Activated CD4-positive, alpha-beta memory T cell treated with anti-CD3 and anti-CD28 coated beads for 36 hours (primary cell): ENCODE measurements around the gene ARID5B. TPM values are rescaled to one million over a fixed set of nuclear protein-coding genes. Genes with fewer than 3 reads are reported as not detected.
A peak's percentile ranks its signal among the peaks of the same experiment; 100 is the strongest.
"Not testable (repeated sequence)": the region's sequence is repeated elsewhere in the genome, so short reads cannot be mapped to it uniquely, and the experiment has no call there.

Source experiments
- CTCF ChIA-PET: fragments of 350-600 bp; sonication (Branson Sonifier 250); formaldehyde crosslinking; loops from one replicate; lab custom pipeline; 2021; ENCODE audit warnings: antibody characterized with exemption, inconsistent platforms; lab: Charles Lee
- POLR2A ChIA-PET: fragments of 350-600 bp; sonication (Branson Sonifier 250); formaldehyde crosslinking; loops from one replicate; lab custom pipeline; 2021; ENCODE audit warnings: antibody characterized with exemption; lab: Charles Lee
- DNase-seq: peaks from one replicate; pipeline ENCODE4 v3.0.0-alpha.2; 2020
- H3K27ac Mint-ChIP-seq: one replicate; pipeline ENCODE4 v1.8.0; 2021; ENCODE audit warnings: mixed read lengths
- H3K27me3 Mint-ChIP-seq: one replicate; pipeline ENCODE4 v1.8.0; 2021; ENCODE audit warnings: mixed read lengths
- H3K36me3 Mint-ChIP-seq: one replicate; pipeline ENCODE4 v1.8.0; 2021; ENCODE audit warnings: mixed read lengths
- H3K4me1 Mint-ChIP-seq: one replicate; pipeline ENCODE4 v1.8.0; 2021; ENCODE audit warnings: low read depth, mixed read lengths
- H3K4me3 Mint-ChIP-seq: one replicate; pipeline ENCODE4 v1.8.0; 2021; ENCODE audit warnings: mild to moderate bottlenecking, mixed read lengths
- H3K9me3 Mint-ChIP-seq: one replicate; pipeline ENCODE4 v1.8.0; 2021; ENCODE audit warnings: mixed read lengths
- intact Hi-C: fragments of 100-400 bp; cut with micrococcal nuclease; formaldehyde crosslinking; loops from one replicate; pipeline ENCODE4 v1.15.1; 2023
- total RNA-seq, 2 experiments: library from RNA; stranded (reverse); gene quantifications; one replicate each; pipeline ENCODE4 v1.2.3, GENCODE V29; 2021

The ARID5B gene
- total RNA-seq = 10 to 100 TPM; 79.4 to 79.6 TPM

- Mint-ChIP-seq H3K36me3 (peaks cover 24% of the 10 kb centered on the region), H3K9me3 (no peaks in the 10 kb centered on the region), H3K4me1 (peaks cover 46% of the 10 kb centered on the region), H3K27me3 (no peaks in the 10 kb centered on the region), H3K27ac (peak within 1 kb of the TSS; percentile 95), H3K4me3 (peak within 1 kb of the TSS; percentile 90)
- peak; percentile 58 for DNase-seq
- CTCF ChIA-PET = interaction anchor here (1.5 to 3.6 kb wide), 9 partner anchors 37 to 344 kb away, joined by 5 to 19 read pairs (median 7); no protein-coding TSS in a partner anchor
- POLR2A ChIA-PET = interaction anchor here (0.7 to 6.5 kb wide), 12 partner anchors 33 to 780 kb away, joined by 3 to 268 read pairs (median 8); no protein-coding TSS in a partner anchor
- intact Hi-C loops = loop anchor here (1.0 to 10.0 kb wide), 5 partner anchors 122 to 1996 kb away; partner anchors contain the start of genes CCDC6, EGR2 and NRBF2
Measured at GRCh38 chr10:61900829-61901792, at the start of gene ARID5B. Gene ARID5B (plus strand): TSS chr10:61901699. CDS start chr10:61901710, 11 bp downstream.

- intact Hi-C loops = no loop called here
Measured at GRCh38 chr10:61852261-61852660, 49.2 kb upstream of the ARID5B start.

GRCh38 chr10:61855771-61856170, 45.7 kb upstream of the ARID5B start:
- DNase-seq = no peak
- ChIA-PET POLR2A (no interaction called here), CTCF (no interaction called here)
- H3K9me3 Mint-ChIP-seq = no peaks in the 10 kb centered on the region
- no peaks in the 10 kb centered on the region for H3K4me1 Mint-ChIP-seq
- H3K4me3 Mint-ChIP-seq = no peak overlapping the region
- intact Hi-C loops = no loop called here
- no peaks in the 10 kb centered on the region for H3K27me3 Mint-ChIP-seq
- no peaks in the 10 kb centered on the region for H3K36me3 Mint-ChIP-seq
- no peak overlapping the region for H3K27ac Mint-ChIP-seq

More at GRCh38 chr10:61852261-61852660, 49.2 kb upstream of the ARID5B start:
- no peak for DNase-seq
- Mint-ChIP-seq H3K27ac (no peak overlapping the region), H3K9me3 (no peaks in the 10 kb centered on the region), H3K36me3 (no peaks in the 10 kb centered on the region), H3K27me3 (no peaks in the 10 kb centered on the region), H3K4me1 (peaks cover 1% of the 10 kb centered on the region), H3K4me3 (no peak overlapping the region)
- CTCF ChIA-PET = no interaction called here
- POLR2A ChIA-PET = no interaction called here

GRCh38 chr10:61857746-61858145, 43.8 kb upstream of the ARID5B start:
- H3K36me3 Mint-ChIP-seq = no peaks in the 10 kb centered on the region
- no peak for DNase-seq
- POLR2A ChIA-PET = no interaction called here
- CTCF ChIA-PET = interaction anchor here (1.2 kb wide), 1 partner anchor 125 kb away, joined by 3 read pairs; no protein-coding TSS in a partner anchor
- H3K27ac Mint-ChIP-seq = no peak overlapping the region
- no peaks in the 10 kb centered on the region for H3K27me3 Mint-ChIP-seq
- H3K9me3 Mint-ChIP-seq = no peaks in the 10 kb centered on the region
- no peaks in the 10 kb centered on the region for H3K4me1 Mint-ChIP-seq
- intact Hi-C loops = no loop called here
- no peak overlapping the region for H3K4me3 Mint-ChIP-seq

GRCh38 chr10:61859786-61860185, 41.7 kb upstream of the ARID5B start:
- Mint-ChIP-seq H3K9me3 (no peaks in the 10 kb centered on the region), H3K27me3 (no peaks in the 10 kb centered on the region), H3K4me1 (no peaks in the 10 kb centered on the region), H3K36me3 (no peaks in the 10 kb centered on the region), H3K27ac (no peak overlapping the region), H3K4me3 (no peak overlapping the region)
- no peak for DNase-seq
- ChIA-PET POLR2A (no interaction called here), CTCF (no interaction called here)
- intact Hi-C loops = no loop called here

- no peak for DNase-seq
- Mint-ChIP-seq H3K9me3 (no peaks in the 10 kb centered on the region), H3K36me3 (no peaks in the 10 kb centered on the region), H3K27me3 (no peaks in the 10 kb centered on the region), H3K27ac (no peak overlapping the region), H3K4me3 (no peak overlapping the region), H3K4me1 (no peaks in the 10 kb centered on the region)
- CTCF ChIA-PET = no interaction called here
- intact Hi-C loops = no loop called here
- POLR2A ChIA-PET = no interaction called here
Measured at GRCh38 chr10:61860964-61861758, 40.3 kb upstream of the ARID5B start.

- no peak for DNase-seq
- intact Hi-C loops = no loop called here
- Mint-ChIP-seq H3K4me1 (peaks cover 13% of the 10 kb centered on the region), H3K9me3 (no peaks in the 10 kb centered on the region), H3K36me3 (no peaks in the 10 kb centered on the region), H3K27ac (no peak overlapping the region), H3K4me3 (no peak overlapping the region), H3K27me3 (no peaks in the 10 kb centered on the region)
- ChIA-PET CTCF (interaction anchor here (0.6 kb wide), 1 partner anchor 95 kb away, joined by 3 read pairs; no protein-coding TSS in a partner anchor), POLR2A (no interaction called here)
Measured at GRCh38 chr10:61863981-61864380, 37.5 kb upstream of the ARID5B start.

- Mint-ChIP-seq H3K36me3 (no peaks in the 10 kb centered on the region), H3K9me3 (no peaks in the 10 kb centered on the region), H3K4me3 (peak overlapping the region; percentile 58), H3K4me1 (peaks cover 13% of the 10 kb centered on the region), H3K27ac (peak overlapping the region; percentile 6), H3K27me3 (no peaks in the 10 kb centered on the region)
- ChIA-PET POLR2A (interaction anchor here (0.7 to 1.1 kb wide), 4 partner anchors 15 to 188 kb away, joined by 3 to 4 read pairs (median 4); no protein-coding TSS in a partner anchor), CTCF (interaction anchor here (1.2 to 3.0 kb wide), 4 partner anchors 29 to 162 kb away, joined by 3 to 44 read pairs (median 7); no protein-coding TSS in a partner anchor)
- DNase-seq = peak; percentile 20
- intact Hi-C loops = loop anchor here (1.0 kb wide), 1 partner anchor 83 kb away; no protein-coding TSS in a partner anchor
Measured at GRCh38 chr10:61866700-61867368, 34.7 kb upstream of the ARID5B start.

- peak overlapping the region; percentile 58 for H3K4me3 Mint-ChIP-seq
- peak; percentile 35 for DNase-seq
- H3K9me3 Mint-ChIP-seq, H3K27ac Mint-ChIP-seq, H3K36me3 Mint-ChIP-seq, H3K27me3 Mint-ChIP-seq: not testable (repeated sequence)
- intact Hi-C loops = loop anchor here (1.0 kb wide), 1 partner anchor 83 kb away; no protein-coding TSS in a partner anchor
- ChIA-PET POLR2A (interaction anchor here (1.1 kb wide), 1 partner anchor 187 kb away, joined by 4 read pairs; no protein-coding TSS in a partner anchor), CTCF (interaction anchor here (1.0 to 3.0 kb wide), 6 partner anchors 30 to 162 kb away, joined by 3 to 44 read pairs (median 6); no protein-coding TSS in a partner anchor)
- peaks cover 13% of the 10 kb centered on the region for H3K4me1 Mint-ChIP-seq
Measured at GRCh38 chr10:61867374-61867773, 34.1 kb upstream of the ARID5B start.

GRCh38 chr10:61867817-61868216, 33.7 kb upstream of the ARID5B start:
- peak; percentile 80 for DNase-seq
- Mint-ChIP-seq H3K4me3 (peak overlapping the region; percentile 58), H3K4me1 (peaks cover 13% of the 10 kb centered on the region)
- H3K36me3 Mint-ChIP-seq, POLR2A ChIA-PET, H3K27ac Mint-ChIP-seq, H3K27me3 Mint-ChIP-seq, H3K9me3 Mint-ChIP-seq: not testable (repeated sequence)
- CTCF ChIA-PET = interaction anchor here (0.7 to 3.0 kb wide), 10 partner anchors 8 to 727 kb away, joined by 3 to 44 read pairs (median 4); no protein-coding TSS in a partner anchor
- intact Hi-C loops = loop anchor here (1.0 kb wide), 3 partner anchors 14 to 117 kb away; no protein-coding TSS in a partner anchor
